OCI-LY3 (cell line): ENCODE measurements around the gene LSM12.

Source experiments
- CTCF ChIP-seq: fragments of 200-600, 300-600 bp; sonication (generic); IDR thresholded peaks from 2 replicates; pipeline ENCODE4 v1.5.1; 2014; ENCODE audit warnings: antibody characterized with exemption, low read length, low read depth
- EZH2phosphoT487 ChIP-seq: fragments of 200-600 bp; shearing (Covaris generic); IDR thresholded peaks from 2 replicates; pipeline ENCODE4 v1.6.1; 2018; ENCODE audit warnings: antibody characterized with exemption, mixed run types, low read depth

- TF ChIP-seq CTCF (no peak), EZH2phosphoT487 (no peak)
These were observed 42.8 kb downstream of the LSM12 start for GRCh38 chr17:44023545-44024270.
